H1 (cell line): ENCODE data around the gene PNLDC1. TPM values are rescaled to one million over a fixed set of nuclear protein-coding genes. Genes with fewer than 3 reads are reported as not detected.

Experiments used
- CTCF ChIA-PET: fragments of 300-600 bp; sonication (Branson Sonifier 250); formaldehyde crosslinking; loops from one replicate; lab custom pipeline; 2021; ENCODE audit not compliant: partially characterized antibody; lab: Charles Lee
- POLR2A ChIA-PET: fragments of 300-600 bp; sonication (Branson Sonifier 250); formaldehyde crosslinking; loops from one replicate; lab custom pipeline; 2021; ENCODE audit warnings: inconsistent platforms; ENCODE audit not compliant: partially characterized antibody; lab: Charles Lee
- DNase-seq, 2 experiments: peaks; one replicate each; pipeline versions ENCODE4 v3.0.0 to v3.0.0-alpha.2; 2010 to 2022; ENCODE audit warnings: low spot score in 2 of 2, low read depth in 1 of 2, mixed read lengths in 1 of 2
- FAIRE-seq: peaks from 2 replicates; lab custom pipeline; 2011; peaks lifted over from hg19 to GRCh38; lab: Jason Lieb, UNC
- H2AFZ ChIP-seq: 2 replicates; pipeline ENCODE4 v1.8.1; 2012; ENCODE audit warnings: low read length, inconsistent platforms
- H2AK5ac ChIP-seq: 2 replicates; pipeline ENCODE4 v1.6.1; 2013; ENCODE audit warnings: low read depth, low read length
- H2BK120ac ChIP-seq: replicated peaks from 2 replicates; pipeline ENCODE3; 2013; ENCODE audit warnings: low read depth, low read length, inconsistent platforms
- H2BK12ac ChIP-seq: 2 replicates; pipeline ENCODE4 v1.6.1; 2013; ENCODE audit warnings: low read depth, low read length
- H2BK15ac ChIP-seq: 2 replicates; pipeline ENCODE4 v1.6.1; 2013; ENCODE audit warnings: low read length
- H2BK20ac ChIP-seq: 2 replicates; pipeline ENCODE4 v1.6.1; 2013; ENCODE audit warnings: low read length
- H2BK5ac ChIP-seq: 2 replicates; pipeline ENCODE4 v1.6.1; 2013; ENCODE audit warnings: low read depth, low read length
- H3K14ac ChIP-seq: 2 replicates; pipeline ENCODE4 v1.6.1; 2013; ENCODE audit warnings: inconsistent platforms; ENCODE audit not compliant: insufficient read length
- H3K18ac ChIP-seq: 2 replicates; pipeline ENCODE4 v1.6.1; 2013; ENCODE audit warnings: low read length; ENCODE audit errors: extremely low read depth
- H3K23ac ChIP-seq: 2 replicates; pipeline ENCODE4 v1.6.1; 2013; ENCODE audit warnings: inconsistent platforms; ENCODE audit not compliant: insufficient read length
- H3K23me2 ChIP-seq: 2 replicates; pipeline ENCODE4 v1.6.1; 2013; ENCODE audit warnings: low read depth, low read length
- H3K27ac ChIP-seq: 2 replicates; pipeline ENCODE4 v1.6.1; 2011; ENCODE audit warnings: low read depth, low read length, inconsistent platforms
- H3K27me3 ChIP-seq, 4 experiments: replicated peaks in 1 of 4; 1 replicate in 1 of 4; 2 replicates in 3 of 4; pipeline versions ENCODE4 v1.6.1 to v1.8.1; 2011 to 2013; ENCODE audit warnings: low read length in 3 of 4, mild to moderate bottlenecking in 3 of 4, inconsistent platforms in 2 of 4, mixed read lengths in 2 of 4, moderate library complexity in 1 of 4; ENCODE audit not compliant: control insufficient read depth in 3 of 4, insufficient read depth in 3 of 4; ENCODE audit errors: extremely low read depth in 1 of 4
- H3K36me3 ChIP-seq, 4 experiments: 2 replicates each; pipeline versions ENCODE4 v1.6.1 to v1.8.1; 2011 to 2013; ENCODE audit warnings: mild to moderate bottlenecking in 4 of 4, low read length in 3 of 4, moderate library complexity in 2 of 4, control low read depth in 1 of 4, inconsistent platforms in 1 of 4; ENCODE audit not compliant: insufficient read depth in 4 of 4, control insufficient read depth in 2 of 4
- H3K4ac ChIP-seq: replicated peaks from 2 replicates; pipeline ENCODE3; 2013; ENCODE audit warnings: low read length, low read depth, mixed read lengths, inconsistent platforms; ENCODE audit not compliant: insufficient read length
- H3K4me1 ChIP-seq, 4 experiments: replicated peaks in 1 of 4; 1 replicate in 1 of 4; 2 replicates in 3 of 4; pipeline versions ENCODE4 v1.6.1 to v1.8.1; 2011 to 2013; ENCODE audit warnings: low read length in 3 of 4, inconsistent platforms in 2 of 4, mixed read lengths in 1 of 4; ENCODE audit not compliant: insufficient read depth in 4 of 4, control insufficient read depth in 3 of 4
- H3K4me2 ChIP-seq, 2 experiments: 2 replicates each; pipeline versions ENCODE4 v1.6.1 to v1.8.1; 2011 to 2013; ENCODE audit warnings: low read depth in 2 of 2, low read length in 2 of 2, control low read depth in 1 of 2, inconsistent platforms in 1 of 2, mild to moderate bottlenecking in 1 of 2; ENCODE audit not compliant: insufficient read depth in 1 of 2
- H3K4me3 ChIP-seq, 4 experiments: fragments of 200-600, 300-600 bp in 1 of 4; sonication (generic), shearing (Covaris generic), sonication (Bioruptor Twin) in 1 of 4; 2 replicates each; pipeline versions ENCODE4 v1.5.1 to v1.8.1; 2011 to 2016; ENCODE audit warnings: low read length in 4 of 4, low read depth in 3 of 4, control low read depth in 2 of 4, inconsistent platforms in 2 of 4, mild to moderate bottlenecking in 2 of 4, mixed read lengths in 1 of 4, moderate library complexity in 1 of 4; ENCODE audit not compliant: insufficient read depth in 2 of 4; ENCODE audit errors: extremely low read depth in 1 of 4
- H3K56ac ChIP-seq: replicated peaks from 2 replicates; pipeline ENCODE3; 2013; ENCODE audit warnings: low read depth, mild to moderate bottlenecking, mixed read lengths, low read length, inconsistent platforms; ENCODE audit not compliant: insufficient read length
- H3K79me1 ChIP-seq: 2 replicates; pipeline ENCODE4 v1.6.1; 2013; ENCODE audit warnings: low read depth, low read length, control low read depth
- H3K79me2 ChIP-seq, 2 experiments: 2 replicates each; pipeline versions ENCODE4 v1.6.1 to v1.8.1; 2012 to 2013; ENCODE audit warnings: low read length in 2 of 2, mild to moderate bottlenecking in 2 of 2, inconsistent platforms in 1 of 2; ENCODE audit not compliant: insufficient read depth in 2 of 2, control insufficient read depth in 1 of 2
- H3K9ac ChIP-seq, 4 experiments: replicated peaks in 1 of 4; 1 replicate in 1 of 4; 2 replicates in 3 of 4; pipeline versions ENCODE4 v1.6.1 to v1.8.1; 2011 to 2013; ENCODE audit warnings: low read depth in 3 of 4, low read length in 3 of 4, control low read depth in 2 of 4, mild to moderate bottlenecking in 2 of 4, moderate library complexity in 2 of 4, inconsistent platforms in 1 of 4; ENCODE audit errors: extremely low read depth in 1 of 4
- H3K9me3 ChIP-seq, 2 experiments: 2 replicates each; pipeline versions ENCODE4 v1.6.1 to v1.8.1; 2012 to 2013; ENCODE audit warnings: mild to moderate bottlenecking in 2 of 2, moderate library complexity in 2 of 2, control low read depth in 1 of 2, inconsistent platforms in 1 of 2, low read depth in 1 of 2, low read length in 1 of 2, mixed read lengths in 1 of 2; ENCODE audit not compliant: insufficient read depth in 2 of 2
- H4K20me1 ChIP-seq, 2 experiments: replicated peaks in 1 of 2; 2 replicates each; pipeline versions ENCODE3 to v1.8.1; 2011 to 2013; ENCODE audit warnings: inconsistent platforms in 2 of 2, low read length in 2 of 2, mild to moderate bottlenecking in 1 of 2; ENCODE audit not compliant: insufficient read depth in 2 of 2, control insufficient read depth in 1 of 2
- H4K5ac ChIP-seq: 2 replicates; pipeline ENCODE4 v1.6.1; 2013; ENCODE audit warnings: low read length, low read depth, mixed read lengths, inconsistent platforms; ENCODE audit not compliant: insufficient read length
- H4K8ac ChIP-seq: 2 replicates; pipeline ENCODE4 v1.8.0; 2013; ENCODE audit warnings: mild to moderate bottlenecking, moderate library complexity, low read length, inconsistent platforms; ENCODE audit not compliant: insufficient read depth; ENCODE audit errors: extremely low read depth
- H4K91ac ChIP-seq: replicated peaks from 2 replicates; pipeline ENCODE3; 2013; ENCODE audit warnings: low read length, mixed read lengths, inconsistent platforms; ENCODE audit not compliant: insufficient read length
- CHD1 ChIP-seq: IDR thresholded peaks from 2 replicates; pipeline ENCODE4 v1.6.1; 2012; ENCODE audit warnings: low read depth, low read length, improper control_type of control experiment
- EGR1 ChIP-seq: IDR thresholded peaks from 2 replicates; pipeline ENCODE4 v1.6.1; 2011; ENCODE audit warnings: low read depth, low read length, borderline replicate concordance
- KDM5A ChIP-seq: fragments of 200-600 bp; IDR thresholded peaks from 2 replicates; pipeline ENCODE4 v1.7.1; 2012; ENCODE audit warnings: mild to moderate bottlenecking, low read length, inconsistent platforms, mixed read lengths
- SIN3A ChIP-seq, 2 experiments: IDR thresholded peaks in 1 of 2; conservative IDR thresholded peaks in 1 of 2; 2 replicates each; pipeline ENCODE4 v1.6.1; 2011 to 2012; ENCODE audit warnings: low read length in 2 of 2, improper control_type of control experiment in 1 of 2, low read depth in 1 of 2, mild to moderate bottlenecking in 1 of 2
- SP4 ChIP-seq: IDR thresholded peaks from 2 replicates; pipeline ENCODE4 v1.6.1; 2012; ENCODE audit warnings: low read length, inconsistent platforms
- WGBS, 2 experiments: shearing (Covaris generic) in 1 of 2; methylation state at CpG; one replicate each; pipeline versions ENCODE4 v1.1.6 to v1.1.7; 2013 to 2015; ENCODE audit warnings: low lambda C conversion rate in 2 of 2, mixed read lengths in 2 of 2, inconsistent platforms in 1 of 2, low coverage in 1 of 2, missing lambda C conversion rate in 1 of 2; ENCODE audit not compliant: insufficient replicate concordance in 2 of 2, insufficient coverage in 1 of 2, insufficient read length in 1 of 2; ENCODE audit errors: extremely low coverage in 1 of 2, missing lambda C conversion rate in 1 of 2; 5-methylcytosine and 5-hydroxymethylcytosine counted together
- polyA plus RNA-seq, 7 experiments: library from polyadenylated mRNA; depleted of rRNA in 3 of 7; stranded (reverse) in 5 of 7; unstranded in 2 of 7; fragments of >200 nt in 5 of 7; fragments of 200-250 nt in 2 of 7; gene quantifications; 1 replicate in 5 of 7; 2 replicates in 1 of 7; 4 replicates in 1 of 7; pipeline versions ENCODE4 v1.2.1 to v1.2.3, GENCODE V29; 2011 to 2013; ENCODE audit warnings: missing spikeins in 2 of 7, mixed read lengths in 2 of 7
- total RNA-seq: library from RNA; stranded (reverse); fragmentation: NEBNext Ultra II Directional; extraction: Animal tissue kit (Norgen Biotek cat#: 25700); gene quantifications from 2 replicates; pipeline ENCODE4 v1.2.1, GENCODE V29; 2021
- TF ChIP-seq, protein P1 (sequence below): IDR thresholded peaks from 2 replicates; pipeline ENCODE4 v1.6.1; 2011; ENCODE audit warnings: low read length, improper control_type of control experiment

The PNLDC1 gene
- total and polyA plus RNA-seq, 2 of the 8 experiments (the other 6 are each of a cell fraction or from before 2014, with no cell fraction given): 0.15 to 0.34 TPM

DNA sequence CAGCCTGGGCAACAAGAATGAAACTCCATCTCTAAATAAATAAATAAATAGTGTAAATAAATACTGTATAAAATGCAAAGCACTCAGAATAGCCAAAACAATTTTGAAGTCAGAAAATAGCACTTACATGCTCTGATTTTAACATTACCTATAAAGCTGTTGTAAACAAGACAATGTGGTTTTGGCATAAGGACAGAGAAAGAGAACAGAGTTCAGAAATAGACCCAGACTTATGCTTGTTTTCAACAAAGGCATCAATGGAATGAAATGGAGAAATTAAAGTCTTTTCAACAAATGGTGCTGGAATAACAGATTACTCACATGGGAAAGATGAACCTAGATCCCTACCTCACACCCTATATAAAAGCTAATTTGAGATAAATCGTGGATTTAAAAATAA lies 27.9 kb upstream of the PNLDC1 start:
- FAIRE-seq: no peak
- TF ChIP-seq SIN3A (conservative IDR thresholded peaks at IDR 0.05 in 1 of 2, IDR thresholded peaks at IDR 0.05 in 1 of 2; ENCODE audit: low read depth in 1 of 2, low read length in 2 of 2): no peak
- TF ChIP-seq CHD1: no peak
- no peak for TF ChIP-seq SP4
- TF ChIP-seq KDM5A: no peak
- no peak for TF ChIP-seq EGR1
- TF ChIP-seq, protein P1, sequence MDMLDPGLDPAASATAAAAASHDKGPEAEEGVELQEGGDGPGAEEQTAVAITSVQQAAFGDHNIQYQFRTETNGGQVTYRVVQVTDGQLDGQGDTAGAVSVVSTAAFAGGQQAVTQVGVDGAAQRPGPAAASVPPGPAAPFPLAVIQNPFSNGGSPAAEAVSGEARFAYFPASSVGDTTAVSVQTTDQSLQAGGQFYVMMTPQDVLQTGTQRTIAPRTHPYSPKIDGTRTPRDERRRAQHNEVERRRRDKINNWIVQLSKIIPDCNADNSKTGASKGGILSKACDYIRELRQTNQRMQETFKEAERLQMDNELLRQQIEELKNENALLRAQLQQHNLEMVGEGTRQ: no peak

More for the DNA sequence above, 27.9 kb upstream of the PNLDC1 start:
- Histone ChIP-seq H3K18ac (no peak overlapping the region), H2BK5ac (no peak overlapping the region), H3K79me2 (no peaks in the 10 kb centered on the region), H4K8ac (no peak overlapping the region), H3K4ac (no peak overlapping the region), H3K23me2 (no peaks in the 10 kb centered on the region), H3K9me3 (no peaks in the 10 kb centered on the region), H2BK120ac (no peak overlapping the region), H4K5ac (no peak overlapping the region), H3K23ac (no peak overlapping the region), H2AK5ac (no peak overlapping the region), H2BK20ac (no peak overlapping the region), H3K79me1 (no peaks in the 10 kb centered on the region), H2AFZ (no peak overlapping the region), H3K4me1 (no peaks in the 10 kb centered on the region), H4K91ac (no peak overlapping the region), H2BK15ac (no peak overlapping the region), H3K14ac (no peak overlapping the region), H2BK12ac (no peak overlapping the region), H3K36me3 (peaks cover 11 to 90% (median 67%) of the 10 kb centered on the region in 4 experiments), H3K9ac (no peak overlapping the region), H3K4me2 (no peak overlapping the region), H3K27me3 (no peaks in the 10 kb centered on the region), H3K27ac (no peak overlapping the region), H3K56ac (no peak overlapping the region), H4K20me1 (peaks cover 2 to 4% of the 10 kb centered on the region in 2 experiments), H3K4me3 (no peak overlapping the region)
- 0% methylated on average over 1 of the region's 1 CpG; no CpG with 5 or more reads in 1 of the 2 experiments for WGBS, 2 experiments
- no peak for DNase-seq
- ChIA-PET CTCF (interaction anchor here (0.7 to 1.1 kb wide), 3 partner anchors 15 to 81 kb away, joined by 3 to 4 read pairs (median 3); no protein-coding TSS in a partner anchor), POLR2A (interaction anchor here (0.8 to 3.0 kb wide), 7 partner anchors 10 to 50 kb away, joined by 3 to 15 read pairs (median 5); partner anchors contain the start of genes ACAT2, MRPL18, TCP1 and WTAP)
